ENCODE results near the gene MVD. TPM values are rescaled to one million over a fixed set of nuclear protein-coding genes. Genes with fewer than 3 reads are reported as not detected.

The MVD gene
- total and polyA plus RNA-seq, 10 of the 15 experiments (the other 5 are each of a cell fraction or from before 2014, with no cell fraction given) = 5.0 to 147 (median 65.0) TPM

DNA sequence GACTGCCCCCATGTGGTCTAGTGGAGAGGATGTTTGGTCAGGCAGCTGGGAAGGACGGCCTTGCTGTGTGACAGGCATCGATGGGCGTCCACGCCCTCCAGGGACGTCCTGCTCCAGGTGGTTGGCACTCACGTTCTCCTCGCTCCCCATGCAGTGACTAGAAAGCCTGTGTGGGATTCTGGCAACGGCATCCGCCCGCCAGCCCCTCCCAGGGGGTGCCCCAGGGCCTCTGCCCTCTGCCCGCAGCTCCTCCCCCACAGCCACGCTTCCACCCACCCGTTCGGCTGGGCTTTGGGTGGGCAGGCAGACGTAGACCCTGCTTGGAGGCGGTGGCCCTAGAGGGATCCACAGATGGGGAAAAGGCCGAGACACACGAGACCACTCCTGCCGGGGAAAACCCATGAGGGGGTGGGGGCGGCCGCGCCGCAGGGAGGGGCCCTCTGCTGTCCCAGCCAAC is 29.2 kb downstream of the MVD start (continued):
- TF ChIP-seq, protein P1, sequence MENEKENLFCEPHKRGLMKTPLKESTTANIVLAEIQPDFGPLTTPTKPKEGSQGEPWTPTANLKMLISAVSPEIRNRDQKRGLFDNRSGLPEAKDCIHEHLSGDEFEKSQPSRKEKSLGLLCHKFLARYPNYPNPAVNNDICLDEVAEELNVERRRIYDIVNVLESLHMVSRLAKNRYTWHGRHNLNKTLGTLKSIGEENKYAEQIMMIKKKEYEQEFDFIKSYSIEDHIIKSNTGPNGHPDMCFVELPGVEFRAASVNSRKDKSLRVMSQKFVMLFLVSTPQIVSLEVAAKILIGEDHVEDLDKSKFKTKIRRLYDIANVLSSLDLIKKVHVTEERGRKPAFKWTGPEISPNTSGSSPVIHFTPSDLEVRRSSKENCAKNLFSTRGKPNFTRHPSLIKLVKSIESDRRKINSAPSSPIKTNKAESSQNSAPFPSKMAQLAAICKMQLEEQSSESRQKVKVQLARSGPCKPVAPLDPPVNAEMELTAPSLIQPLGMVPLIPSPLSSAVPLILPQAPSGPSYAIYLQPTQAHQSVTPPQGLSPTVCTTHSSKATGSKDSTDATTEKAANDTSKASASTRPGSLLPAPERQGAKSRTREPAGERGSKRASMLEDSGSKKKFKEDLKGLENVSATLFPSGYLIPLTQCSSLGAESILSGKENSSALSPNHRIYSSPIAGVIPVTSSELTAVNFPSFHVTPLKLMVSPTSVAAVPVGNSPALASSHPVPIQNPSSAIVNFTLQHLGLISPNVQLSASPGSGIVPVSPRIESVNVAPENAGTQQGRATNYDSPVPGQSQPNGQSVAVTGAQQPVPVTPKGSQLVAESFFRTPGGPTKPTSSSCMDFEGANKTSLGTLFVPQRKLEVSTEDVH (IDR thresholded peaks at IDR 0.05; ENCODE audit: low read depth, partially characterized antibody) = no peak
- no peak; the same call in 1 of the 2 replicates for TF ChIP-seq TBL1XR1 (IDR thresholded peaks at IDR 0.05; ENCODE audit: low read depth, low read length)
- TF ChIP-seq SMC3 (IDR thresholded peaks at IDR 0.05; ENCODE audit: borderline replicate concordance, low read length) = peak; percentile 6; the same call in 1 of the 2 replicates
- no peak for TF ChIP-seq SMAD5 (IDR thresholded peaks at IDR 0.05; ENCODE audit: low read depth)
- no peak for TF ChIP-seq WRNIP1 (IDR thresholded peaks at IDR 0.05; ENCODE audit: borderline replicate concordance, low read depth, low read length)
- 0 out of 2 replicates have a peak, but pooled peaks have one; percentile 52 for TF ChIP-seq NBN (IDR thresholded peaks at IDR 0.05)
- no peak for TF ChIP-seq MTA3 (IDR thresholded peaks at IDR 0.05; ENCODE audit: borderline replicate concordance, low read length)
- TF ChIP-seq HDGF (IDR thresholded peaks at IDR 0.05) = 0 out of 2 replicates have a peak, but pooled peaks have one; percentile 25
- no peak for TF ChIP-seq YBX1 (IDR thresholded peaks at IDR 0.05)
- no peak for TF ChIP-seq ZNF622 (IDR thresholded peaks at IDR 0.05)
- no peak for TF ChIP-seq FOS (IDR thresholded peaks at IDR 0.05; ENCODE audit: borderline replicate concordance, extremely low read depth, insufficient read length)
- TF ChIP-seq TCF12 (IDR thresholded peaks at IDR 0.05; ENCODE audit: low read depth, low read length) = 0 out of 2 replicates have a peak, but pooled peaks have one; percentile 45
- TF ChIP-seq, protein P2, sequence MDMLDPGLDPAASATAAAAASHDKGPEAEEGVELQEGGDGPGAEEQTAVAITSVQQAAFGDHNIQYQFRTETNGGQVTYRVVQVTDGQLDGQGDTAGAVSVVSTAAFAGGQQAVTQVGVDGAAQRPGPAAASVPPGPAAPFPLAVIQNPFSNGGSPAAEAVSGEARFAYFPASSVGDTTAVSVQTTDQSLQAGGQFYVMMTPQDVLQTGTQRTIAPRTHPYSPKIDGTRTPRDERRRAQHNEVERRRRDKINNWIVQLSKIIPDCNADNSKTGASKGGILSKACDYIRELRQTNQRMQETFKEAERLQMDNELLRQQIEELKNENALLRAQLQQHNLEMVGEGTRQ (IDR thresholded peaks at IDR 0.05; ENCODE audit: borderline replicate concordance, low read depth, low read length) = no peak
- no peak for TF ChIP-seq SPI1 (IDR thresholded peaks at IDR 0.05; ENCODE audit: borderline replicate concordance, insufficient read depth, low read depth, low read length)
- TF ChIP-seq ZZZ3 (IDR thresholded peaks at IDR 0.05; ENCODE audit: control insufficient read depth, insufficient read length, low read depth) = no peak
- peak; percentile 23; the same call in 1 of the 2 replicates for TF ChIP-seq ZNF207 (IDR thresholded peaks at IDR 0.05; ENCODE audit: borderline replicate concordance)
- TF ChIP-seq RFX5 (IDR thresholded peaks at IDR 0.05; ENCODE audit: low read depth, low read length) = no peak
- peak; percentile 48; the same call in 1 of the 2 replicates for TF ChIP-seq GATAD2B (conservative IDR thresholded peaks at IDR 0.05; ENCODE audit: low read depth)
- no peak for TF ChIP-seq SIN3A (IDR thresholded peaks at IDR 0.05; ENCODE audit: low read depth, low read length)
- TF ChIP-seq, protein P3, sequence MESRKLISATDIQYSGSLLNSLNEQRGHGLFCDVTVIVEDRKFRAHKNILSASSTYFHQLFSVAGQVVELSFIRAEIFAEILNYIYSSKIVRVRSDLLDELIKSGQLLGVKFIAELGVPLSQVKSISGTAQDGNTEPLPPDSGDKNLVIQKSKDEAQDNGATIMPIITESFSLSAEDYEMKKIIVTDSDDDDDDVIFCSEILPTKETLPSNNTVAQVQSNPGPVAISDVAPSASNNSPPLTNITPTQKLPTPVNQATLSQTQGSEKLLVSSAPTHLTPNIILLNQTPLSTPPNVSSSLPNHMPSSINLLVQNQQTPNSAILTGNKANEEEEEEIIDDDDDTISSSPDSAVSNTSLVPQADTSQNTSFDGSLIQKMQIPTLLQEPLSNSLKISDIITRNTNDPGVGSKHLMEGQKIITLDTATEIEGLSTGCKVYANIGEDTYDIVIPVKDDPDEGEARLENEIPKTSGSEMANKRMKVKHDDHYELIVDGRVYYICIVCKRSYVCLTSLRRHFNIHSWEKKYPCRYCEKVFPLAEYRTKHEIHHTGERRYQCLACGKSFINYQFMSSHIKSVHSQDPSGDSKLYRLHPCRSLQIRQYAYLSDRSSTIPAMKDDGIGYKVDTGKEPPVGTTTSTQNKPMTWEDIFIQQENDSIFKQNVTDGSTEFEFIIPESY (IDR thresholded peaks at IDR 0.05) = no peak
- TF ChIP-seq, protein P4, sequence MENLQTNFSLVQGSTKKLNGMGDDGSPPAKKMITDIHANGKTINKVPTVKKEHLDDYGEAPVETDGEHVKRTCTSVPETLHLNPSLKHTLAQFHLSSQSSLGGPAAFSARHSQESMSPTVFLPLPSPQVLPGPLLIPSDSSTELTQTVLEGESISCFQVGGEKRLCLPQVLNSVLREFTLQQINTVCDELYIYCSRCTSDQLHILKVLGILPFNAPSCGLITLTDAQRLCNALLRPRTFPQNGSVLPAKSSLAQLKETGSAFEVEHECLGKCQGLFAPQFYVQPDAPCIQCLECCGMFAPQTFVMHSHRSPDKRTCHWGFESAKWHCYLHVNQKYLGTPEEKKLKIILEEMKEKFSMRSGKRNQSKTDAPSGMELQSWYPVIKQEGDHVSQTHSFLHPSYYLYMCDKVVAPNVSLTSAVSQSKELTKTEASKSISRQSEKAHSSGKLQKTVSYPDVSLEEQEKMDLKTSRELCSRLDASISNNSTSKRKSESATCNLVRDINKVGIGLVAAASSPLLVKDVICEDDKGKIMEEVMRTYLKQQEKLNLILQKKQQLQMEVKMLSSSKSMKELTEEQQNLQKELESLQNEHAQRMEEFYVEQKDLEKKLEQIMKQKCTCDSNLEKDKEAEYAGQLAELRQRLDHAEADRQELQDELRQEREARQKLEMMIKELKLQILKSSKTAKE (IDR thresholded peaks at IDR 0.05; ENCODE audit: low read depth, poor library complexity, severe bottlenecking) = peak; percentile 49
- TF ChIP-seq, protein P5, sequence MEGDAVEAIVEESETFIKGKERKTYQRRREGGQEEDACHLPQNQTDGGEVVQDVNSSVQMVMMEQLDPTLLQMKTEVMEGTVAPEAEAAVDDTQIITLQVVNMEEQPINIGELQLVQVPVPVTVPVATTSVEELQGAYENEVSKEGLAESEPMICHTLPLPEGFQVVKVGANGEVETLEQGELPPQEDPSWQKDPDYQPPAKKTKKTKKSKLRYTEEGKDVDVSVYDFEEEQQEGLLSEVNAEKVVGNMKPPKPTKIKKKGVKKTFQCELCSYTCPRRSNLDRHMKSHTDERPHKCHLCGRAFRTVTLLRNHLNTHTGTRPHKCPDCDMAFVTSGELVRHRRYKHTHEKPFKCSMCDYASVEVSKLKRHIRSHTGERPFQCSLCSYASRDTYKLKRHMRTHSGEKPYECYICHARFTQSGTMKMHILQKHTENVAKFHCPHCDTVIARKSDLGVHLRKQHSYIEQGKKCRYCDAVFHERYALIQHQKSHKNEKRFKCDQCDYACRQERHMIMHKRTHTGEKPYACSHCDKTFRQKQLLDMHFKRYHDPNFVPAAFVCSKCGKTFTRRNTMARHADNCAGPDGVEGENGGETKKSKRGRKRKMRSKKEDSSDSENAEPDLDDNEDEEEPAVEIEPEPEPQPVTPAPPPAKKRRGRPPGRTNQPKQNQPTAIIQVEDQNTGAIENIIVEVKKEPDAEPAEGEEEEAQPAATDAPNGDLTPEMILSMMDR (IDR thresholded peaks at IDR 0.05 in 2 of 3, conservative IDR thresholded peaks at IDR 0.05 in 1 of 3; ENCODE audit: control insufficient read depth in 2 of 3, extremely low read depth in 1 of 3, insufficient read depth in 1 of 3, low read depth in 3 of 3, low read length in 3 of 3) = peak; percentile 37 to 68 (median 65); a peak in 5 of 6 replicates

Measured in GM12878 (cell line).